HG03280 (cell line): ENCODE results near the gene KCNJ3.
"Not testable (repeated sequence)": the region's sequence is repeated elsewhere in the genome, so short reads cannot be mapped to it uniquely, and the experiment has no call there.

Experiments used
- ATAC-seq: cut with Tn5 transposase; IDR thresholded peaks from one replicate; pipeline ENCODE4 v1.9.1; 2021; ENCODE audit warnings: mild to moderate bottlenecking, moderate library complexity; ENCODE audit not compliant: unreplicated experiment

The KCNJ3 gene

GRCh38 chr2:154837035-154837434, 138.5 kb downstream of the KCNJ3 start:
- ATAC-seq = no peak

DNA sequence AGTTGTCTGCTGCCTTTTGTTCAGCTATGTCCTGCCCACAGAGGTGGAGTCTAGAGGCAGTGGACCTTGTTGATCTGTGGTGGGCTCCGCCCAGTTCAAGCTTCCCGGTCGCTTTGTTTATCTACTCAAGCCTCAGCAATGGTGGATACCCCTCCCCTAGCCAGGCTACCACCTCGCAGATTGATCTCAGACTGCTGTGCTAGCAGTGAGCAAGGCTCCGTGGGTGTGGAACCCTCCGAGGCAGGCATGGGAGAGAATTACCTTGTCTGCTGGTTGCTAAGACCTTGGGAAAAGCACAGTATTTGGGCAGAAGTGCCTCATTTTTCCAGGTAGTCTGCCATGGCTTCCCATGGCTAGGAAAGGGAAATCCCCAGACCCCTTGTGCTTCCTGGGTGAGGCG, 146.0 kb downstream of the KCNJ3 start:
- no peak for ATAC-seq

DNA sequence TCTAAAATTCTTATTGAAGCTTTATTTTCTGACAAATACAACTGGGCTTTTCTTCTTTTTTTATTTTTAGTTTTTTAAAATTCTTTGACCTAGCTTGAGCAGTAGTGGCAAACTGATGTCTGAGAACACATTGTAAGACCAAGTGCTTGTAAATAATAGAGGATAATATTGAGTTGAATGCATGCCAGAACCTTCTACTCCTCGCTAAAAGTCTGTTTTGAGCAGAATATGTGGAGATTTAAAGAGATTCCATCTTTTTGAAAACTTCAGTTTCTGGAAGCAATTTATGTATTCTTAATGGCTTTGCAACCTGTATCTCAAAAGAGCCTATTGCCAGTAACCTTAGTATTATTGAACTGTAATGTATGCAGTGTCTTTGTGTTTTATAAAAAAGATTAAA, 148.3 kb downstream of the KCNJ3 start:
- ATAC-seq = no peak

- no peak for ATAC-seq
Measured at GRCh38 chr2:154849482-154849881, 151.0 kb downstream of the KCNJ3 start.

GRCh38 chr2:154850532-154850931, 152.0 kb downstream of the KCNJ3 start:
- ATAC-seq = no peak

- ATAC-seq = no peak
Measured at GRCh38 chr2:154855138-154855537, 156.6 kb downstream of the KCNJ3 start.

DNA sequence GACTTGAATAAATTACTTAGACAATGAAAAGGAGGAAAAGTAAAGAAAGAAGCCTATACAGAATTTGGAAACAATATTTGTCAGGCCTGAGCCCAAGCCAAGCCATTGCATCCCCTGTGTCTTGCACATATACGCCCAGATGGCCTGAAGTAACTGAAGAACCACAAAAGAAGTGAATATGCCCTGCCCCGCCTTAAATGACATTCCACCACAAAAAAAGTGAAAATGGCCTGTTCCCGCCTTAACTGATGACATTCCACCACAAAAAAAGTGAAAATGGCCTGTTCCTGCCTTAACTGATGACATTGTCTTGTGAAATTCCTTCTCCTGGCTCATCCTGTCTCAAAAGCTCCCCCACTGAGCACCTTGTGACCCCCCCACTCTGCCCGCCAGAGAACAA, 168.7 kb downstream of the KCNJ3 start:
- ATAC-seq = not testable (repeated sequence)

DNA sequence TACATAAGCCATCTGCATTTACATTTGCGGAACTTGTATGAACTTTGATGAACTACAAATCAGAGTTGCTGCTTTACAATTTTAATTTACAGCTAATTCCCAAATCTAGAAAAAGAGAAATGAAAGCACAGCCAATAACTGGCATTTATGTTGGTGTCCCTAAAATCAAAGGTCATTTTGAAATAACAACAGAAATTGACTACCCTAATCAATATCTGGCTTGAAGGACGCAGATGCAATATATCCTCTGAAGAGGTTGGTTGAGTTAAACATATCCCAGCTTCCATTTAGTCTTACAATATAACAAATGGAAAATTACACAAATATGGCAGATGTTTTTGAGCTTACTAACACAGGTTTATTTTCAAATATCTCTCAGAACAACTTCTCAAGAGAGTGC, 177.5 kb downstream of the KCNJ3 start:
- ATAC-seq = no peak

DNA sequence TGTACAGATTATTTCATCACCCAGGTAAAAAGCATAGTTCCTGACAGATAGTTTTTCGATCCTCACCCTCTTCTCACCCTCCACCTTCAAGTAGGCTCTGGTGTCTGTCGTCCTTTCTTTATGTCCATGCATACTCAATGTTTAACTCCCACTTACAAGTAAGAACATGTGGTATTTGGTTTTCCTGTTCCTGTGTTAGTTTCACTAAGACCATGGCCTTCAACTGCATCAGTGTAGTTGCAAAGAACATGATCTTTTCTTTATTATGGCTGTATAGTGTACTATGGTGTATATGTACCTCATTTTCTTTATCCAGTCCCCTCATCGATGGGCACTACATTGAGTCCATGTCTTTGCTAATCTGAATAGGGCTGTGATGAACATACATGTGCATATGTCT, 184.2 kb downstream of the KCNJ3 start:
- ATAC-seq = no peak

GRCh38 chr2:154886316-154886715, 187.8 kb downstream of the KCNJ3 start:
- no peak for ATAC-seq

GRCh38 chr2:154898269-154898668, 199.8 kb downstream of the KCNJ3 start:
- ATAC-seq = no peak

DNA sequence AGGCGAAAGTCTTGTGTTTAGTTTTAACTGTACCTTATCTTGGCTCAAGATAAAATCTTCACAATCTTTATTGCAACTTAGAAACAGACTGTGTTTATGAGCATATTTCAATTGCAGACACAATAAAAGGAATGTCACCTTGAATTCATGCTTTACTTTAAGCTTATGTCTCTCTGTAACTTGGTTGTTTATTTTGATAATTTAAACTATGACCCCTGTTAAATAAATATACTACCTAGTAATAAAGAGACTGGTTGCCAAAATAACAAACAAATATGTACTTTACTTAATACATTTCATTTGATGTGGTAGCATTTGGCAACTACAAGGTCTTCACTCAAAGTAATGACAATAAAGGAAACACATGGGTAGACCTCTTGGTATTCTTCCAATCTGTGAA, 202.6 kb downstream of the KCNJ3 start:
- no peak for ATAC-seq
